Superior temporal gyrus (tissue), 1 donor: Measurements from ENCODE around the gene CEACAM21.

Experiments used
- DNase-seq: peaks from one replicate; pipeline ENCODE4 v3.0.0-alpha.2; 2016; ENCODE audit errors: extremely low spot score

The CEACAM21 gene

DNA sequence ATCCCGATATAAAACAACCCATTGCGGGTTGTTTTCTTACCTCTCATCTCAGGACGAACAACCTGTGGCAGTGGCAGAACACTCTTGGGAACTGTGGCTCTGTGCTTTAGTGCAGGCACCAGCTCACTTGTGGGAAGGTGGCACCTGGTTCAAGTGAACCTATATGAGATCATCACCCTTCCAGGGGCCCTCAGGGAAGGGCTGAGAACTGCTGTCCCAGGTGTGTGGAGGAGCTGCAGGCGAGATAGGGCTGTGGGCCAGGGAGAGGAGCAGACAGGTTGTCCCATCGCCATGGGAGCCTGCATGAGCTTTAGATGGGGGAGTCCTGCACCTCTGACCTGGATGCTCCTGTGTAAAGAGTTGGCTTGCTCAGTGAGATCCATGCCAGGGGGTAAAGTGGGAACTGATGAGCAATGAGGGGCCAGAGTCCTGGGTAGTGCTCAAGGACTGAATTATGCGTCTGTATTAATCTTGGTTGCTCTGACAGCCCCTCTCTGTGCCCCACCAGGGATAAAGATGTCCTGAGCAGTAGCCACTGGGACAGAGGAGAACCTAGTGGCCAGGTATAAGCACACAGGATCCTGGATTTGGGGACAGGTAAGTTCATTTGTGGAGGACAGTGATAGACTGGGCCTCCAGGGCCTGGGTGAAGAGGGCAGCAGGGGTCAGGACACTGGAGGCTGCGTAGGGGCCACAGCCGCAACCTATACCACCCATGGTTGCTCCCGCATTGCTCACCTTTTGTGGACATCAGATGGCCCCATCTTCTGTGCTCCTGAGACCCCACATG is 42.2 kb downstream of the CEACAM21 start:
- no peak for DNase-seq

DNA sequence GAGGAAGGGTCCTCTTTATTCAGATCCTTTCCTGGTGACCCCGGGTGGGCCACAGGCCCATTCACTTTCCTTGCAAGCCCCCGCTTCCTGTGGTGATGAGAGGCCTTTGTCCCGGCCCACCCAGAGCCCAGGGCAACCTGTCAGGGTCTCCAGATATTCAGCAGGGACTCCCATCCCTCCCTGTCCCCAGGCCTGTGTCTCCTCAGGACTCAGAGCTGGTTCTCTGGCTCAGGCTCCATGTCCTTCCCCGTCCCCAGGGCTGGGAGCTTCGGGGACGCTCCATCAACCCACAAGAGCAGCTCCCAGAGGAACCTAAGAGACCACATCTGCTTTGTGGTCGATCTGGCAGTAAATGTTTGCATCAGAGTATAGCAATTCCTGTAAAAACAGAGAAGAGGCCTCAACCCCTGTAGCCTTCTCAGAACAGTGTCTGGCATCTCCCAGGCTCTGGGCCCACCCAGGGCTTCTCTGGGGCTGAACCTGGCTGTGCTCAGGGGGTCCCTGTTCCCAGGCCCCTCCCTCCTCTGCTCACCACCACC is 43.1 kb downstream of the CEACAM21 start:
- DNase-seq, result no peak

DNA sequence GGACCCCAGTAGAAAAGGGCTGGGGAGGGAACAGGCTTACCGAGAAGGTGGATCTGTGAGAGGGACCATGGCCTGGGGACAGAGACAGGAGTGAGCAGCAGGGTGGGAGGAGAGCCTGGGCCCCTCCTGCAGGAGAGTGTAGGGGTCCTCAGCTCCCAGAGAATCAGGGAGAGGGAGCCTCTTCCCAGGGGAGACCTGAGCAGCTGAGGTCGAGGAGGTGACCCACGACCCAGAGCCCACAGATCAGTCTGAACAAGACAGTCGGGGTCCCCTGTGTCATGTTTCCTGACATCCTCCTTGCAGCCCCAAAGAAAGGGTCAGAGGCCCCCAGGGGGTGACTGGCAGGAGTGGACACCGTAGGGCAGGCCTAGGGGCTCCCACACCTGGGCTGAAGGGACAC is 44.2 kb downstream of the CEACAM21 start:
- no peak for DNase-seq

DNA sequence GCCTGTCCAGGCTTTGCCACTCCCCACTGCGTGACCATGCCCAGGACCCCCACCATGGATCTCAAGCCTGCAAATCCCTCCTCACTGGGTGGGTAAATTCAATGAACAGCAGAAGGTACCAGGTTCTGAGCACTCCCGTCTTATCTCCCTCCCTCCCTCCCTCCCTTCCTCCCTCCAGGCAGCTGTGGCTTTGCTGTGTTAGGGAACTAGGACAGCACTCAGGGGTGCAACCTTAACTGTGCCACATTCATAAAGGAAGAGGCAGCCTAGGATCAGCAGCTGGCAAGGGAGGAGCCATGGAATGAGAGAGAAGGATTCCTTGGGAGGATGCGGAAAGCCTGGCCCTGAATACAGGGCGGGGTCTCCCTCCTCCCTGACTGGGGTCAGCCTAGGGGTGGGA is 45.3 kb downstream of the CEACAM21 start:
- no peak for DNase-seq

DNA sequence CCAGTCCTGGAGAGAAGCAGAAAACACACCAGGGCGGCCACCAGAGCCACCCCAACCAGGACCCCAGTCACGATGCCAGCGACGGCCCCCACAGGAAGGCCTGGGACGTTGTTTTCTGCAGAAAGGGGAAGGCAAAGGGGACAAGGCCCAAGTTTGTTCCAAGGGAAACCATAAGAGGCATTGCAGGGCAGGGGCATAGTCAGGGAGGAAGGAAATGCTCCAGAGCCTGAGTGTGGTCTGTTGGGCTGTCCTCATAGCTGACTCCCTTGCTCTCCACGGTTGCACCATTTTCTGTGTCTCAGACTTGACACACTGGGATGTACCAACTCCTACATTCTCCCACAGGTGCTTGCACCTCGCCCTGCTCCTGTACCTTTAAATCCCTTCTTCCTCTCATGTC is 45.7 kb downstream of the CEACAM21 start:
- DNase-seq, result no peak

DNA sequence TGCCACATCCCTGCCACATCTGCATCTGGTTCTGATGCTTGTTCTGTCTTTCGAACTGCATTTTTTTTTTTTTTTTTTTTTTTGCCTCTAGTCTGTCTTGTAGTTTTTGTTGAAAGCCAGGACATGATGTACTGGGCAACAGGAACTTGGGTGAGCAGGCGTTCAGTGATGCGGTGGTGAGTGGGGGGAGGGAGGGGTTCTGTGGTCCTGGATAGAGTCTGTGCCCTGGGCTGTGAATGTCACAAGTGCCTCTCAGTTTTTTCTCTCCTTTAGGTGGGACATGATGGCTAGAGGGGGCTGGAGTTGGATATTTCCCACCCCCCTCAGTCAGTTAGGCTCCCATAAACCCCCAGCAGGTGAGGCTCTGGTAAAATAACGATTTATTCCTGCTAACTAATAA is 47.4 kb downstream of the CEACAM21 start:
- no peak for DNase-seq

DNA sequence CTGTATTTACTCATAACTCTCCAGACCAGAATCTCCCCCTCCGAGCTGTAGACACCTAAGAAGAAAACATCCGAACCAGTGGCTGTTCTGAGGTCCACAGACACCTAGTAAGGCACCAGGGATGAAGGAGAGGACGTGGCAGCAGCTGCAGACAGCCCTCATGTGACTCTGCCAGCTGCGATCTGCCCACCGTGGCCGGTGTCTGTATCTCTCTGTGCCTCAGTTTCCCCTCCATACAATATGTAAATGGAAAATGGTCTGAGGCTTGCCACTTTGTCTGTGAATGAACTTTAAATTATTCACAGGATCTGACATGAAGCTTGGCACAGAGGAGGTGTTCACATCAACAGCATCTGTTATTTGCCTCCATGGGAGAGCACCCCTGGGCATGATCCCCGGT is 48.5 kb downstream of the CEACAM21 start:
- no peak for DNase-seq

DNA sequence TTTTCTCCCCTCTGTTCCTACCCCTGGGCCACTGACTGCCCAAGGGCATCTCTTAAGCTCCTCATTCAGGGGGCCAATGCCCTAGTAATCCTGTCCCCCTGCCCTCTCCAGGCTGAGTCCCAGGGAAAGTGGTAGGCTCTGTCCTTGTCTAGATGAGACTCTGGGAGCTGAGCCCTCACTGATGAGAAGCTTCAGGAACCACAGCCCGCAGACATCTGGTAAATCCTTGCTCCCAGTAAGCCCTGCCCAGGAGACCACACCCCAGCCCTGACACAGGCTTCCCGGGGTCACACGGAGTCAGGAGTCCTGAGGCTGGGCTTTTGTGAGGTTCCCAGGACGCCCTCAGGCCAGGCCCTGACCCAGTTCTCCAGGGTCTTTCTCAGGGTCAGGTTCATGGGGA is 49.0 kb downstream of the CEACAM21 start:
- DNase-seq, result no peak

DNA sequence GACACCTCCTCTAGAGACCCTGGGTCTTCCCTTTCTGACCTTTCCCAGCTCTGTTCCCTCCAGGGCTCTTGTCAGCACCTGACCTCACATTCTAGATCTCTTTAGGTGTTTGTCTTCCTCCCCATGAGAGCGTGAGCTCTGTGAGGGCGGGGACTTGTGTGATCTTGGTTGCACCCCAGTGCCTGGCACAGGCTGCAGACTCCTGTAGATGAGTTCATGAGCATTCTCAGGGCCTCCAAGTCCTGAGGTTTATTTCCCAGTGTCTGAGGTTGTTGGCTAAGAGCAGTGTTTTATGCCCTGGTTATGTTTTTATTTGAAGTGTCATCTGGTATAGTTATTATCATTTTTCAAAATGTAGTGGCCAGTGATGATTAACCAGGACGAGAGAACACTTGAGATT is 50.3 kb downstream of the CEACAM21 start:
- no peak for DNase-seq

DNA sequence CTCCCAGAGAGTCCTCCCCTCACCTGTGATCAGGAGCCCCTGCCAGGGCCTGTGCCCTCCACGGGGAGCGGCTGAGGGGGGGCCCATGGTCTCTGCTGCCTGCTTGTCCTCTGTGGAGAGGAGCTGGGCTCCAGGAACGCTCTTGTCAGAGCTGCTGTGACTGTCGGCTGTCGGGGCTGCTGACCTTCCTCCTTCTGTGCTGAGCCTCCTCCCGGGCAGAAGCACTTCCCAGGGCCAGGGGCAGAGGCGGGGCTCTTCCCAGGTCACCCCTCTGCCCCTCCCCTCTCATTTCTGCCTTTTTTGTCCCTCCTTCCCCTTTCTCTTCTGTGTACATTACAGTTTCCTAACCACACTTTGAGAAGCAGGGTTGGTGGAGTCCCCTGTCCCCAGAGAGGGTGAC is 50.9 kb downstream of the CEACAM21 start, which contains the start of gene CEACAM4:
CEACAM4 (minus strand) TSS at position 198 of the 400 bp plus-strand sequence; CDS start at position 87, 111 bp downstream.
- DNase-seq, result no peak

DNA sequence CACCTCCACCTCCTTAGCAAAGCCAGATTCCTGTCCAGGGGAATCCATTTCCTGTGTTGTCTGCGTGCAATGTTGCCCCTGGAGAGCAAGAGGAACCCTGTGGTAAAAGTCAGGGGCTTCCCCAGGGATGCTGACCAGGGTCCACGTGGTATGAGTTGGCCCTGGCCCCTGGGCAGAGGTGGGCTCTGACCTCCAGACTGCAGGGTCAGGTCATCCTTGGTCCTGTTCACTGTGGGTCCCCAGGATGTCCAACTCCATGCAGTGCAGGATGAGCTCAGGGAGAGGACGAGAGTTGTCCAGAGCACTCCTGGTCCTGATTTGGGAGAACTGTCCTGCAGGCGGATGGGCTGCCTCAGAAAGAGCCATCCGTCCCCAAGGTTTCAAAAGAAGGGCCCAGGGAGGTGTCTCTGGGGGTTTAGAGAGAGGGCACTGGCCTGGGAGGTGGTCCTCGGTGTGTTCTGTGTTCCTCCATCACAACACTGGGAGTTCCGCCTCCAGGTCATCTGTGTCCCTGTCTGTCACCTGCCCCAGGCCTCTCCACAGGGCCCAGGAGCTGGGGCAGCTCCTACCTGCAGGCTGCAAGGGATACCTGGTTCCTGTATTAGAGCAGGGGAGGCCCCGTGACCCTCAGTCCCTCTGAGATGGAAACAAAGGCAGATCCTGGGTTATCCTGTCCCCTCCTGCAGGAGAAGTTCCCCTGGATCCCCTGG is 52.2 kb downstream of the CEACAM21 start:
- DNase-seq, result no peak
